HL-60 (cell line): Measurements from ENCODE around the gene HCLS1.

Experiments used
- DNase-seq, 2 experiments: peaks; one replicate each; pipeline ENCODE4 v3.0.0-alpha.2; 2010 to 2020; ENCODE audit warnings: low read depth in 1 of 2, low spot score in 1 of 2
- H3K27ac ChIP-seq: fragments of 250-450 bp; sonication (Bioruptor Pico); replicated peaks from 2 replicates; pipeline ENCODE4 v1.5.1; 2020; ENCODE audit warnings: mild to moderate bottlenecking, moderate library complexity
- H3K27me3 ChIP-seq: fragments of 250-450 bp; sonication (Bioruptor Pico); 2 replicates; pipeline ENCODE4 v1.5.1; 2021; ENCODE audit warnings: mild to moderate bottlenecking, moderate library complexity; ENCODE audit not compliant: insufficient read depth, poor library complexity, severe bottlenecking
- H3K4me3 ChIP-seq: replicated peaks from 2 replicates; pipeline ENCODE4 v1.5.1; 2011; ENCODE audit warnings: mild to moderate bottlenecking, control low read depth, low read length; ENCODE audit not compliant: insufficient read depth
- CTCF ChIP-seq: IDR thresholded peaks from one replicate; pipeline ENCODE4 v1.5.1; 2011; ENCODE audit warnings: low read length, control low read depth, inconsistent platforms; ENCODE audit not compliant: insufficient read depth
- GABPA ChIP-seq: IDR thresholded peaks from 2 replicates; pipeline ENCODE4 v1.6.1; 2012; ENCODE audit warnings: low read depth
- POLR2AphosphoS5 ChIP-seq: IDR thresholded peaks from 2 replicates; pipeline ENCODE4 v1.6.1; 2012; ENCODE audit warnings: low read depth
- SPI1 ChIP-seq: IDR thresholded peaks from 2 replicates; pipeline ENCODE4 v1.6.1; 2012; ENCODE audit warnings: low read depth, mild to moderate bottlenecking, borderline replicate concordance
- TF ChIP-seq, protein P1 (sequence below): IDR thresholded peaks from 2 replicates; pipeline ENCODE4 v1.6.1; 2012; ENCODE audit warnings: low read depth; ENCODE audit not compliant: insufficient replicate concordance

Gene HCLS1

GRCh38 chr3:121630355-121630754 lies 30.3 kb downstream of the HCLS1 start:
- H3K27ac ChIP-seq: no peak overlapping the region
- H3K27me3 ChIP-seq: no peaks in the 10 kb centered on the region
- H3K4me3 ChIP-seq: no peak overlapping the region
- TF ChIP-seq, protein P1, sequence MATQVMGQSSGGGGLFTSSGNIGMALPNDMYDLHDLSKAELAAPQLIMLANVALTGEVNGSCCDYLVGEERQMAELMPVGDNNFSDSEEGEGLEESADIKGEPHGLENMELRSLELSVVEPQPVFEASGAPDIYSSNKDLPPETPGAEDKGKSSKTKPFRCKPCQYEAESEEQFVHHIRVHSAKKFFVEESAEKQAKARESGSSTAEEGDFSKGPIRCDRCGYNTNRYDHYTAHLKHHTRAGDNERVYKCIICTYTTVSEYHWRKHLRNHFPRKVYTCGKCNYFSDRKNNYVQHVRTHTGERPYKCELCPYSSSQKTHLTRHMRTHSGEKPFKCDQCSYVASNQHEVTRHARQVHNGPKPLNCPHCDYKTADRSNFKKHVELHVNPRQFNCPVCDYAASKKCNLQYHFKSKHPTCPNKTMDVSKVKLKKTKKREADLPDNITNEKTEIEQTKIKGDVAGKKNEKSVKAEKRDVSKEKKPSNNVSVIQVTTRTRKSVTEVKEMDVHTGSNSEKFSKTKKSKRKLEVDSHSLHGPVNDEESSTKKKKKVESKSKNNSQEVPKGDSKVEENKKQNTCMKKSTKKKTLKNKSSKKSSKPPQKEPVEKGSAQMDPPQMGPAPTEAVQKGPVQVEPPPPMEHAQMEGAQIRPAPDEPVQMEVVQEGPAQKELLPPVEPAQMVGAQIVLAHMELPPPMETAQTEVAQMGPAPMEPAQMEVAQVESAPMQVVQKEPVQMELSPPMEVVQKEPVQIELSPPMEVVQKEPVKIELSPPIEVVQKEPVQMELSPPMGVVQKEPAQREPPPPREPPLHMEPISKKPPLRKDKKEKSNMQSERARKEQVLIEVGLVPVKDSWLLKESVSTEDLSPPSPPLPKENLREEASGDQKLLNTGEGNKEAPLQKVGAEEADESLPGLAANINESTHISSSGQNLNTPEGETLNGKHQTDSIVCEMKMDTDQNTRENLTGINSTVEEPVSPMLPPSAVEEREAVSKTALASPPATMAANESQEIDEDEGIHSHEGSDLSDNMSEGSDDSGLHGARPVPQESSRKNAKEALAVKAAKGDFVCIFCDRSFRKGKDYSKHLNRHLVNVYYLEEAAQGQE: no peak
- TF ChIP-seq SPI1: no peak
- TF ChIP-seq GABPA: no peak
- TF ChIP-seq CTCF: no peak
- TF ChIP-seq POLR2AphosphoS5: no peak
- DNase-seq: no peak

- no peak overlapping the region for H3K27ac ChIP-seq
- no peak for TF ChIP-seq CTCF
- TF ChIP-seq GABPA: no peak
- TF ChIP-seq POLR2AphosphoS5: no peak
- TF ChIP-seq SPI1: no peak
- TF ChIP-seq, protein P1: no peak
- H3K27me3 ChIP-seq: no peaks in the 10 kb centered on the region
- no peak for DNase-seq
- H3K4me3 ChIP-seq: no peak overlapping the region
Observed at GRCh38 chr3:121629601-121630000, 31.1 kb downstream of the HCLS1 start.

DNA sequence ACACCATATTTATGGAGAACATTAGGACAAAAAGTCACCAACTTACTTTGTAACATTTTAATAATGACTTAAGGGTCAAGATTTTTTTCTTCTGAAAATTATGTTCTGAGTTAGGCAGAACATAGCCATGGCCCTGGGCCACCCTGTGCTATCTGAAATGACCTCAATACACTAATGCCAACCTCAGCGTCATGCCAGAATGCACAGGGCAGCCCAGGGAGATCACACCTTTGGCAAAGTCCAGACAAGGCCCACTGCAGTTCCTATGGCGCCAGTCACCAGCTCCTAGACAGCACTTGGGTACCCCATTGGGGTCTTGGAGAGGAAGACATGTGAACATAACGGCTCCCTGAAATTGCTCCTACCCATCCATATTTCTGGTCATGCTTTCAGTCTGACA lies 33.1 kb downstream of the HCLS1 start:
- Histone ChIP-seq H3K27ac (no peak overlapping the region), H3K4me3 (no peak overlapping the region), H3K27me3 (no peaks in the 10 kb centered on the region)
- no peak for DNase-seq
- TF ChIP-seq SPI1 (no peak), GABPA (no peak), CTCF (no peak), POLR2AphosphoS5 (no peak)
- TF ChIP-seq, protein P1: no peak
